GM21717 (cell line): ENCODE data around the gene ARMC10.
"Not testable (repeated sequence)": the region's sequence is repeated elsewhere in the genome, so short reads cannot be mapped to it uniquely, and the experiment has no call there.

ENCODE experiments used
- ATAC-seq: cut with Tn5 transposase; IDR thresholded peaks from one replicate; pipeline ENCODE4 v1.9.1; 2021; ENCODE audit warnings: mild to moderate bottlenecking, moderate library complexity; ENCODE audit not compliant: unreplicated experiment

ARMC10 gene

GRCh38 chr7:103121641-103122040, 46.7 kb downstream of the ARMC10 start:
- no peak for ATAC-seq

DNA sequence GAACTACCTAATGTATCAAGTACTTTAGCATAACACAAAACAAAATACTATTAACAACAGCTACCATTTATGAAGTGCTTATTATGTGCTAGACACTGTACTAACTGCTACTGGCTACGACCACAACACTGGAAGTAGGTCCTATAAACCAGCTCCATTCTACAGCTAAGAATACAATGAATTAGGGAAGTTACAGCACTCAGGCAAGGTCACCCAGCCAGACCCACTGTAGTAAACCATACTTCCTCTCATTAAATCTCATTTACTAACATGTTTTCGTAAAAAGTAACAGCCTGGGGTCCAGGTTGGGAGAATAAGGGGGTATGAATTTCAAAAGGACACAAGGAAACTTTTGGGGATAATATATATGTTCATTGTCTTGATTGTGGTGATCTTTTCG, 48.6 kb downstream of the ARMC10 start:
- no peak for ATAC-seq

DNA sequence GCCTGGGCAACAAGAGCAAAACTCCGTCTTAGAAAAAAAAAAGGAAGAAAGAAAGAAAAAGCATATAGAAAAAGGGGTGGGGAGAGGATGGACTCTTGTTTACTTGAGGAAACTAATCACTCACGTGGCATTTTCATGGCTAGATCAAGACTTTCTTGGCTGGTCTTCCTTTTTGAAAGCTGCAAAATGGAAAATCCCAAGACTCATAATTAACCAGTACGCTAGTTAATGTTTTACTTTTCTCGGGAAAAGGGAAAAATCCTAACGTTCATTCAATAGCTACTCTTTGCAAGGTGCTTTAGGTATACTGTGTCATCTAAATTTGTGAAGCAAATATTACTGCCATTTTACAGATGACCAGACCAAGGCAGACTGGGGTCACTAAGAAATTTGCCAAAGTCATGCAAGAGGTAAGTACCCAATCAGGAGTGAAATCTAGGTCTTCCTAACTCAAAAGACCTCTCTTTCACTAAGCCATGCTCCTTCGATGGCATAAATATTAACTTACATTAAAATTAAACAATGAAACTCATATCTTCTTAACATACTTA, 49.6 kb downstream of the ARMC10 start:
- ATAC-seq, result no peak

DNA sequence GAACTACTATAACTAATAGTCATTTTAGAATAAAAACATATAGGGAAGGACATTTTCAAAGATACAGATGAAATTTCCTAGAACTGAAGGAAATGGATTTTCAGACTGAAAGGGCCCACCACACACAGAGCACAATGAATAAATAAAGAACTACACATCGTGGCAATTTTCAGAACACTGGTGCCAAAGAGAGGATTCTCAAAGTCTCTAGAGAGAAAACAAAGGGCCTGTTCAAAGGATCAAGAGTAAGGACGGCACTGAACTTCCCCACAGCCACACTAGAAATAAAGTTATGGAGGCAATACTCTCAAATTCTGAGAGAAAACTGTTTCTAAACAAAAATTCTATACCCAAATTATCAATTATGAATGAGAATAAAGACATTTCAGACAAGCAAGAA, 52.1 kb downstream of the ARMC10 start:
- no peak for ATAC-seq

DNA sequence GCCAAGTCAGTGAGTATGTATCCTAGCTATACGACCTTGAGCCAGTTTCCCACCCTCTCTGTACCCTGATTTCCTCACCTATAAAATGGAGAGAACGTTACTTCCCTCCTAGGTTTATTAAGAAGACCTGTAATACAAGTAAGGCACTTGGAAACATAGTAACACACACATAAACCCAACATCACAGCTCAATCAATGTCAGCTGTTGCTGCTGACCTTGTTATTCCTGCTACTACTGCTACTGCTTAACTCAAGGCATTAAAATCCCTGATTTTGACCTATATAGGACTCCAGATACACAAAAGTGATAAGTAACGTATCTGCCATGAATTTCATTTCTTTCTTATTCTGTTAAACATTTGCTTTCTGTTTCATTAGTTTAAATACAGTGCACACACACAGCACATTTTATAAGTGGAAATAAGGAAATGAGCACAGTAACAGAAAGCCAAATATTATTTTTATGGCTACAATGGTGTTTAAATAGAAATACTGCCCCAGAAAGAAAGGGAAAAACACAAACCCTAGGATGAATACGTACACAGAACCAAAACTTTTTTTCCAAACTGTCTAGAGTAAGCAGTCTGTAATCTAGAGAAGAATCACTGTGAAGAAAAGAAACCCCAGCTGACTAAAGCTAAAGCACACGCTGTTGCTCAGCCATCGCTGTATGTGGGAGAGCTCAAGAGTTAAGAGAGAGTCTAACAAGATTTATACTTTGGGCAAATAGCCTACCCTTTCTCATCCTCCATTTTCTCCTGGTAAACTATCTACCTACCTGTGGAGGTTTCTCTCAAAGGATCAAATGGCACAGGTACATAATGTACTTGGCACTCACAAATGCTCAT, 55.0 kb downstream of the ARMC10 start:
- ATAC-seq, result no peak

GRCh38 chr7:103130901-103131624, 56.1 kb downstream of the ARMC10 start:
- no peak for ATAC-seq

DNA sequence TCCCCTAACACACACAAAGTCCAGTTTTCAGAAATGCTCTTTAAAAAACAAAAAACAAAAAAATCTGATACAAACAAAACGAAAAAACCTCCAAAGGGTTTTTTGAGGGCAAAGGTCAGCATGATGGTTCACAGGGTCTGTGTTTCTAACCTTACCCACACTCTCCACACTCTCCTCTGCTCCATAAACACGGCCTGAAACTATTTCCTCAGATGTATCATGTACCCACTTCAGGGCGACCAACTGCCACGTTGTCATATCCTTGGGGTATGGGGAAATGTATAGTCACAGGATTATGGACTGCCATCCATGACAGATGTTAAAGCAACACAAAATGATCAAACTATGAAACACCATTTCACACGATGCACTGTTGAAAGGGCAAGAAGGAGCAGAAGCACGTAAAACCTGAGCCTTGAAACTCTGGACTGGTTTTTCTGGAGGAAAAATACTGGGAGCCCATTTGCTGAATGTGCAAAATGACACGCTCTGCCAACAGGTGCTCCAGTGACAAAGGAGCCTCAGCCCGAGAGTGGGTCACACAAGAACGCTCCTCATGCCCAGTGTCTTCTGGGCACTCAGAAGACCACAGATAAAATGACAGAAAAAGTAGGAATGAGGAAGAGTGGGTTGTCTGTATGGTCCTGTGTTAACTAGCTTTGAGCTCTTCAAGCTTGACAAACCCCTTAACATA, 58.2 kb downstream of the ARMC10 start:
- no peak for ATAC-seq

DNA sequence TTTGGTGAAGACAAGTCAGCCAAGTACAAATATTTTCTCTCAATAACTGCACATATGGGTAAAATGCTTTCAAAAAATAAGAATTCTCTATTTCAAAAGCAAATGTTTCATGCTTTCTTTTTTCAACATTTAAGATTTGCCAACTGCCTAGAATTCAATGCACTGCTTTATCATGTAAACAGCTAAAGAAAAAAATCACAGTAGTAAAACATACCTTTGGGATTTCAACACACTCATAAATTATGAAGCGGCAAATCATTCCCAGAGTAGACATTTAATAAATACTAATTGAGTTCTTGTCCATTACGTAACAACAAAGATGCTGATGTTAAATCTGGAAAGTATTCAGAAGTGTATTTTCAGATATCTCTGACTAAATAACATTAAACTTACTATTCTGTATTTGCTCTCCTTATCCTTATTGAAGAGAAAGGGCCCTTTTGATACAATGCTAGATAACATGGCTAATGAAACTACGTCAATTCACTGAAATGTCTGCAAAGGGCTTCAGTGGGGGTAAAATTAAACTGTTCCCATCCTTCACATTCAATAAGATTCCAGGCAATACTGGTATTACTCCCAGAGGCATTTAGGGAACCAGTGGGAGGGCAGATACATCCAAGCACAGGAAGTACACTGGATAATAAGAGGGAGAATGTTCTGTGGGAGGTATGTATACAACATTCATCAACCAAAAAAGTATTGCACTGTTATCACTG, 60.1 kb downstream of the ARMC10 start:
- ATAC-seq, result no peak

- no peak for ATAC-seq
Observed at GRCh38 chr7:103140061-103140460, 65.1 kb downstream of the ARMC10 start.

DNA sequence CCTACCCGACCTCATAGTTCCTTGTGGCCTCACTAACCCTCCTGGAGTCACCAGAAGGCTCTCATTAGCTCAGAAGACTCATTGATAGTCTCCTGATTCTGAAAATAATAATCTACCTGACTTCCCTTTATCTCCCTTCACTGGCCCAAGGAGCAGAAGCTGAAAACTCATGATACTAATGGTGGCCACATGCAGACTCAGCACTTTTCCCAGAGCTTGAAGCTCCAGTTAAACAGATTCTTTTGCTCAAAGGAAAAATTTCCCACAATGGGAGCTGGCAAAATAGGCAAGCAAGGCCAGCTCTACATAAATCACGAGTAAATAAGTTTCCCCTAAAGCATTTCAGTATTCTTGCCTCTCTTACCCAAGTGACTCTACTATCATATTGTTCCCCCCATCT, 65.7 kb downstream of the ARMC10 start:
- no peak for ATAC-seq

- ATAC-seq, result no peak
Observed at GRCh38 chr7:103141753-103142404, 66.9 kb downstream of the ARMC10 start.

- no peak for ATAC-seq
Observed at GRCh38 chr7:103142494-103142893, 67.6 kb downstream of the ARMC10 start.

DNA sequence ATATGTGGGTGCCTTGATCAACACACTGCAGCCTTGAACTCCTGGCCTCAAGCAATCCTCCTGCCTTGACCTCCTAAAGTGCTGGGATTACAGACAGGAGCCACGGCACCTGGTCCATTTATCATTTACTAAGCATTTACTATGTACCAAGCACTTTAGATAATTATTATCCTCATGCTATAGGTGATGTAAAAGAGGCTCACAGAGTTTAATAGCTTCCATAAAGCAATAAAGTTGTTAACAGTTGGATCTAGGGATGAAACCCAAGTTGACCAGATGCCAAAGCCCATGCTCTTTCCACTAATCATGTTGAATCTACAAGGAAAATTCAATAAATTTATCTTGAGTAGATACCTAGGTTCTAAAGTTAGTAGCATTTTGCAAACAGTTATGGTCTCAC, 68.9 kb downstream of the ARMC10 start:
- ATAC-seq, result no peak

- not testable (repeated sequence) for ATAC-seq
Observed at GRCh38 chr7:103144754-103145153, 69.8 kb downstream of the ARMC10 start.

DNA sequence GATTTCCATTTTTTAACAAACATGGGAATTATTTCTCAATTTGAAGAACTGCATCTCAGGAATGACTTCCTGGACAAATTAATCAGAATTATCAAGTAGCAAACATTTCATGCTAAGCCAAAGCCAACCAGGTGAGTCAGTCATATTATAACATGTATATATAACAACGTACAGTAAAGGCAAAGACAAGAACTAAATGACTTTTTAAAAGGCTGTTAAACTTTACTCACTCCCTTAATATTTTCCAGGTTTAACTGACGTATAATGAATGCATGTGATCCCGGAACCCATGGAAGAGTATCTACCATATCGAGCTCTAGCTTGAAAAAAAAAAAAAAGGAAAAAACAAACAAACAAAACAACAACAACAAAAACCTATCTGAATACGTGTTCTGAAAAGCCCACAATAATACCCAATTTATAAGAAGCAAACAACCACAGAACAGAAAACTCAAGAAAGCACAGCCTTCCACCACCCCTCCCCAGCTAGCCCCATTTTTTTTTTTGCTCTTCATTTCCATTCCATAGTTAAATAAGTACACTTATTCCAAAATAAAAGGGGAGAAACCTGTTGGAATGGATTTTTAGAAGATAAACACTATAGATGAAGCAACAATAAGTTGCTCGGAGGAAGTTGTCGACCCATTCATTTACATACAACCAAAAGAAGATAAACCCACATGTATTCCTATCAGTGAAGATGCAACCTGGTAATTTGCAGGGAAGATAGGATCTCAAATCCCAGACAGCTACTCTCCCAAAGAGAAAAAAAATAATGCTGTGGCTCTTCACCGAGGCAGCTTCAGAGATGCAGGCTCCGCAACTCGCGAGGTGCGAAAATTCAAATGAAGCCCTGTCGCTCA, 73.4 kb downstream of the ARMC10 start:
- ATAC-seq, result no peak
